Fibroblast of skin of left quadriceps (primary cell): ENCODE results near the gene CARHSP1.
"Not testable (repeated sequence)": the region's sequence is repeated elsewhere in the genome, so short reads cannot be mapped to it uniquely, and the experiment has no call there.

Experiments used
- DNase-seq, 2 experiments: peaks; one replicate each; pipeline ENCODE4 v3.0.0-alpha.2; 2013; ENCODE audit warnings: low read depth in 2 of 2

Gene CARHSP1

DNA sequence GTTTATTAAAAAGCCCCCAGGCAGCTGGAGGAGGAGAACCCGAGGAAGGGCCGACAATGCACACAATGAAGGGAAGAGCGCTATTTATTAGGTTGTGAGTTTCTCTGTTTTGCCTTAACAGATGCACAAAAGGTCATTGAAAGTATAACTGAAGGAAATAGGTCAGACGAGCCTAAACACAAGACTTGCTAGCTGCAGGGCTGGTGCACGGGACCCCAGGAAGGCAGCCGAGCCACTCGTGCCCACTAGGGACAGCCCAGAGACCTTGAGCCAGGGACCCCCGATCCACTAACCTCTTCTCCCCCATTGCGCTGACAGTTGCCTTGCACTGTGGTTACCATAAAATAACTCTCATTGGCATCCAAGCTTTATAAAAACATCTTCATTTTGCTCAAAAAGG lies 24.6 kb upstream of the CARHSP1 start:
- no peak for DNase-seq

DNA sequence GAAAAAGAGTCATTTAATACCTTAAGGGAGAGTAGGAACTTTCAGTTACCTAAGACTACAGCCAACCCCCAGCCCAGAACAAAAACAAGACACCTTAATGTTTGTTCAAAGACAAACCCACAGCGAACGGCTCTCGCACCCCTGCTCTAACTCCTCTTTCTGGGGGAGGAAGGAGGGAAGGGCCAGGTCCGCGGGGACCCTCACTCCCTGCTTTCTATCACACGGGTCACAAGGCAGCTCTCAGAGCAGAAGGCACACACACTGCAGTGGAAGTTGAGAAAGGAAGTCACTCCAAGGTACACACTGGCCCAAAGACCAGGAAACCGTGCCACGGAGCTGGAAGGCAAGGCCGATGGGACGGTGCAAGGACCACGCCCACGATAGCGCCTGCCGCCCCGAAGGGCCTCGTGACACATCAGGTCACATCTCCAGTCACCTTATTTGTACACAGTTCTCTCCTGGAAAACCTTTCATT lies 23.3 kb upstream of the CARHSP1 start:
- DNase-seq, result no peak

DNA sequence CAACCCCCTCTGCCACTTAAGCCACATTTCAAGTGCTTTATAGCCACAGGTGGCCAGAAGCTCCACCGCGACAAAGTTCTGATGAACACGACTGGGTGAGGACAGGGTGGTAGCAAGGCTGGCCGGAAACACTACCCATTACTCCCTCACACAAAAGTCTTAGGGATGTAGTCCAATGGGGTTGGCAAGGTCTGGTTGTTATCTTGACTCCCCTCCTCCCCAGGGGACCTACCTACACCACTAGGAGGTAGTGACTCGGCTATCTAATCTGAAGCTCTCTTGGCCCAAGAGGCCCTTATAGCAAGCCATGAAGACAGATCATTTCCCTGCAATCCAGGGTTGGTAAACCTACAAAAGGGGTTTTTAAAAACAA lies 21.7 kb upstream of the CARHSP1 start:
- DNase-seq, result no peak

DNA sequence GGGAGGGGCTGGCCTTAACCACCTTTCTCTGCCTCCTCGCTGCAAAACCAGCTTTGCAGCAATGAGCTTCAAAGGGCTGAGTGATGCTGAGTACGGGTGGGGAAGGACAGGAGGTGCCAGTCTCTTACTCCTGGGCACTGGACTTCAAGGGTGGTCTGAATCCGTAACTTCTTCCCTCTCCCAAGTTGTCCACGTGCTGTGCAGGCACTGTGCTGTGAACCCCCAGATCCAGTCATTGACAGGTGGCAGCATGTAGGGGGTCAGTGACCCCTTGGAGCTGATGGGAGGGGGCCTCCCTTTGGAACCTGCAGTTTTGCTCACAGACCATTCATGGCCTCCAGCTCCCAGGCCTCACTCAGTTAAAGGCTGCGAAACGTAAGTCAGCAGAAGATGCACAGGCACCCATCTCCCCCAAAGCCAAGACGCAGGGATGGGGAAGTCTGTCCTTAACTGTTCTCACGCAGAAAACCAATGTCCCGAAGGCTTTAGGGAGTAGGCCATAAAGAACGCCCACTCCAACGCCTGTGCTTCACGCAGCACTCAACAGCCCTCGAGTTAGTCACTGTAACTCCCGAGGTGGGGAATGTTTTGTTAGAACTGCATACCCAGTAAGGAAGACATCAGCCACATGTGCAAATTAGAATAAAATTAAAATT lies 21.2 kb upstream of the CARHSP1 start:
- DNase-seq, result no peak

DNA sequence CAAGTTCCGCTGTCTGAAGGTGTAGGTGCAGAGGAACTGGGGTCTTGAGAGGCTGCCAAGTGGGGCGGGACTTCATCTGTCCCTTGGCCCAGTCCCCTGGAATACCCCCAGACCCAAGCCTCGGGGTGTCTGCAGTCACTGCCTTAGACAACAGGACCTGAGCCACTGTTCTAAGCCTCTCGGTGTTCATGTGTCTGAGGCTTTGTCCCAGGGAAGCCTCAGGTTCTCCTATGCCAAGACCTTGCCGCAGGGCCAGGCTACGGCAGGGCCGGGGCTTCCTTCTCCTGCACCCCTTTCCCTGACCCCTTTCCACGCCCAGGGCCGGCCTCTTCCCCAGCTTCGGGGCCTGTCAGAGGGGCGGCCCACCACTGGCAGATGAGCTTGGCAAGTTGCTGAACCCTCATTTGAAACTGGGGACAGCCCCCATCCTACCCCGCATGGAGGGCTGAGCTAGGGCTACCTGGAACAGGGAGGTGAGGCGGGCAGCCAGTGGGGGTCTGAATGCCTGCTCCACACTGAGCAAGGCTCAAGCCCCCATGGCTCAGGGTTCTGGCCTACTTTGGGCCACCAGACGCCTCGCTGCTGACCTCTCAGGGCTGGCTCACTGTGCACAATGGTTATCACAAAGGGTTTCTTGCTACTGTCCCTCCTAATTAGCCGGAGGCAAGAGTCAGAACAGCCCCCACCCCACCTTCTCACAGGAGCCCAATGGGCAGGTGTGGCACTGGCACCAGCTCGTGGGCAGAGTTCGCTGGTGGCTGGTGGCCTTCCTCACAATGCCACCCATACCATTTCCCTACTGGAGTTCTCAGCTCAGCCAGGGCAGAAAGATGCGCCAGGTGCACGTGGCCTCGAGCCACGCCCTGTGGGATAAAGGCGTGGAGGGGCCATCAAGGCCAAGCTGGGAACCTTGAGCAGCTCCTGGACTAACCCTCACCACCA lies 20.4 kb upstream of the CARHSP1 start:
- no peak for DNase-seq

DNA sequence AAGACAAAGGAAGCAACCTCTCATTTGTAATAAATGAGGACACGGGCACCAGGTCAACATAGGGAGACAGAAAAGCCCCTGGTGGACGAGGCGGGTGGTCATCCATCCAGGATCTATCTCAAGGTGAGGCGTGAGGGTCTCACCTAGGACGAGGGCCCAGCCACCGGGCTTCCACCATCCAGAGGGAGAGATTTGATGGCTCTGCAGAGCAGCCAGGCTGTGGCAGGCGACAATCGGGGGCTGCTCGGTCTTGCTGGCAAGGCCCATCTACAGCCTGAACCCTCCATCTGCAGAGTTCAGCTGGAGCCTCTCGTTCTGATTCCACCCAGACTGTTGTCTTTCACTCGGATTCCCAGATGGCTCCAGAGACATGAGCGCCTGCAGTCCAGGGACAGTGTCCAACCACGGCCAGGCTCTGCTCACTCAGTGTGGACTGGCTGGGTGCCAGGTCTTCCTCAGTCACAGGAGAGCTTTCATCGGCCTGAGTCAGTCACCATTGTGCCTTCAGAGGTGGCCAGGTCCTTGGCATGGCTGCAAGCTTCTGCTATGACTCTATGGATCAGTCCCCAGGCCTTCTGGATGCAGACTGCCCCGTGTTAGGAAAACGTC lies 19.2 kb upstream of the CARHSP1 start:
- DNase-seq, result no peak

DNA sequence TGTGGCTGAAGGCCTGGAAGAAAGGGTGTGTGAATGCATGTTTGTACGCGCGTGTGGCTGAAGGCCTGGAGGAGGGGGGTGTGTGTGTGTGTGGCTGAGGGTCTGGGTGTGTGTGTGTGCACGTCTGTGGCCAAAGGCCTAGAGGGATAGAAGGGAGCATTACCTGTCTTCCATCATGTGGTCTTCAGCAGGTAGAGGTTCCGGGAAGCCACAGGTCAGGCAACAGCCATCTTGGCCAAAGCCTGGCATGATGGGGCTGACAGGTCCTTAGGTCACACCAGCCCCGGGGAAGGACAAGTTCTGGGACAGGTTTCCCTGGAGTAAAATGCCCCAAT lies 18.6 kb upstream of the CARHSP1 start:
- DNase-seq, result no peak

DNA sequence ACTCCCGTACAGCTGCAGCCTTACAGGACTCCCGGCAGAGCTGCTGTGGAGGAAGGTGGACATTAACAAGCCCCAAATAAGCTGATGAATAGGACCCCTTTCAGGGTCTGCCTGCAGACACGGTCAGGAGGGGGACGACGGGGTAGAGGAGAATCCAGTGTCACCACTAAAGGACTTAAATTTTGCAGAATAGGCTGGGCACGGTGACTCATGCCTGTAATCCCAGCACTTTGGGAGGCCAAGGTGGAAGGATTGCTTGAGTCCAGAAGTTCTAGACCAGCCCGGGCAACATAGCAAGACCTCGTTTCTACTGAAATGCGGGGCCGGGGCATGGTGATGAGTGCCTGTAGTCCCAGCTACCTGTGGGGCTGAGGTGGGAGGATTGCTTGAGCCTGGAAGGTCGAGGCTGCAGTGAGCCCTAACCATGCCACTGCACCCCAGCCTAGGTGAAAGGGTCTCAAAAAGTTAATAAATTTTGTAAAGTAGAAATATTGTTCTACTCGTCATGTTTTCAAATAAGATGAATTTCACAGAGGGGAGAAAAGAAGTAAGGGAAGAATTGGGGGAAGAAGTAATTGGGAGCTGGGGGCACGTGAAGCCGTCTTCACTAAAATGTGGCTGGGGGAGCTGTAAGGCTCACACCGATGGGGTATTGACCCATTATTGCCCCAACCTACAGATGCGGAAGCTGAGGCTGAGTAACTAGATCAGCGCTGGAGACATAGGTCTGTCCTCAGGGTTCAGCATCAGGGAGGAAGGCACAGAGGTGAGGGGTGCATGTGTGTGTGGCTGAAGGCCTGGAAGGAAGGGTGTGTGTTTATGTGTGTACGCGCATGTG lies 18.0 kb upstream of the CARHSP1 start:
- no peak for DNase-seq

DNA sequence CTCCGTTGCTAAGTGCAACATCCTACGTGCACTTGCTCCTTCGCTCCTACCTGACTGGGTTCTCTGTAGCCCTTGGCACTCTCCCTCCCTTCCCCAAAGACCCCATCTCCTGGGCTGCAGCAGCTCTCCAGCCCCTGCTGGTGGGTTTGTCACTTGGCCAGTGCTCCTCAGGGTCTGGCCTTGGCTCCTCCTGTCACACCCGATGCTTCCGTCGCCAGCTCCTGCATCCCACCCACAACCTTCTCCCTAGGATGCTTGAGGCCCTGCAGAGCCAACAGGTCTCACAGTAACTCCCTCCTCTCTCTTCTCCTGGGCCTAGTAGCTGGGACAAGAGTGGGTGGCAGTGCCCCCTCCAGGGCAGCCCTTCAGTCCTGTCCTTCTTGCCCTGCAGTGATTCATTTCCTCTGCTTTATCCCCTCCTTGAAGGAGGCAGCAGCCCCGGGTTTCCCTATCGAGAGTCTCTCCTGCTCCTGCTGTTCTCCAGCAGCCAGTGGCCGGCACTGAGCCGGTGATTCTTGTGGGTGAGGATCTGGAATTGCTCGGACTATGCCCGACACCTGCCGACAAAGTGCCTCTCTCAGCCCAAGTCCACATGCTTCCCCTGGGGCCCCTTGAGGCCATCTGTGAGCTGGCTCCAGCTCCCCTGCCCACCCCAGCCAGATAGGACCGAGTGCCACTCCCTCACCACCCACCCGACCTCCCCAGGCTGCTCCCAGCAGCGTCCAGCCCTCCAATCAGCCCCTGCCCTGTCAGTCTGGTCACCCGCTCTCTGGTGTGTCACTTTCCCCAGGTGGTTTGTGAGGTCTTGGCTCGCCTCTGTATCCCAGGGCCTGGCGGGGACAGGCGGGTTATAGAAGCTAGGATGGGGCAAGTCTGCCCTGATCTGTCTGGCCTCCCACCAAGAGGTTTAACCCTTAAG lies 17.1 kb upstream of the CARHSP1 start:
- no peak for DNase-seq

DNA sequence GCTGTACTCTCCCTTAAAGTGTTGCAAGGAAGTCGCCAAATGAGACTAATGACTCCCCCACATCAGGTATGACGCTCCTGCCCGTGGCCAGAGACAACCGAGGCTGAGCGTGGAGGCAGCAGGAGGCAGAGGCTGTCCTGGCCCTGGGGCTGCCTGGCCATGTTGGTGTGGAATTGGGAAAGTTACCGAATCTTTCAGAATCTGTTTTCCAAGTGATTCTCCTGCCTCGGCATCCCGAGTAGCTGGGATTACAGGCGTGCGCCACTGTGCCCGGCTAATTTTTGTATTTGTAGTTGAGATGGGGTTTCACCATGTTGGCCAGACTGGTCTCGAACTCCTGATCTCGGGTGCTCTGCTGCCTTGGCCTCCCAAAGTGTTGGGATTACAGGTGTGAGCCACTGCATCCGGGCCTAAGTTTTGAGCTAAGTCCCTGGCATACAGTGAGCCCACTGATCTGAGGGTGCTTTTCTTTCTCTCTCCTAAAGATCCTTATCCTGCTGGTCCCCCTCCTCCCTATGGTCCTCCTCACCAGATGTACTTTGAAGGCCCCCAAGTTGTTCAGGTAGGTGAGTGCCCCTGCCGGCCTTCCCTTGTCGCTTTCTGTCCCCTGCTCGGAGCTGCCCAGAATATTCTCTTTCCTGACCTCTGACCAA lies 14.0 kb upstream of the CARHSP1 start:
- no peak for DNase-seq

DNA sequence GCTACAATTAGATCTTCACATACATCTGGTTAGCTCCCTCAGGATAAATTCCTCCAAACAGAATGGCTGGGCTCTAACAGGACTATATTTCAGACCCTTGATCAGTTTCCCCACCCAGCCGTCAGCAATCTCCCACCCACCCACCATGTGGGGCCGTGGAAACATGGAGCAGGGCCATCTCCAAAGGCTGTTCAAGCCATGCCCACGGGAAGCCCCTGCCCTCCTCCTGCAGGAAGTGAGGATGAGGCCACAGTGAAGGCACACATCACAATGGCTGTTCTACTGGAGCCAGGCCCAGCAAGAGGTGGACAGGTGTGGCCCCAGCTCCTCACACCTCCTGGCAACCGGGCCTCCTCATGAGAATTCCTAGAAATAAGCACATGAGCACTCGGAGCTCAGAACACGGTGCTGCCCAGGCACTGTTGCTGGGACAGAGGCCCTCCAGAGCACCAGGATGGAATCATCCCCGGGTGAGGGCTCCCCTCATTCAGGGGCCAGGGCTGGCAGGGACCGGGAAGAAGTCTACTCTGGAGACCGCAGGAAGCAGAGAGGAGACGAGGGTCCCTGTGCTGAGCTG lies 13.3 kb upstream of the CARHSP1 start, which contains the start of gene LITAFD:
Gene LITAFD, plus strand, starts transcription at position 311 of the 577 bp plus-strand sequence. CDS start 2,005 bp downstream, outside the sequence.
- DNase-seq, result no peak

DNA sequence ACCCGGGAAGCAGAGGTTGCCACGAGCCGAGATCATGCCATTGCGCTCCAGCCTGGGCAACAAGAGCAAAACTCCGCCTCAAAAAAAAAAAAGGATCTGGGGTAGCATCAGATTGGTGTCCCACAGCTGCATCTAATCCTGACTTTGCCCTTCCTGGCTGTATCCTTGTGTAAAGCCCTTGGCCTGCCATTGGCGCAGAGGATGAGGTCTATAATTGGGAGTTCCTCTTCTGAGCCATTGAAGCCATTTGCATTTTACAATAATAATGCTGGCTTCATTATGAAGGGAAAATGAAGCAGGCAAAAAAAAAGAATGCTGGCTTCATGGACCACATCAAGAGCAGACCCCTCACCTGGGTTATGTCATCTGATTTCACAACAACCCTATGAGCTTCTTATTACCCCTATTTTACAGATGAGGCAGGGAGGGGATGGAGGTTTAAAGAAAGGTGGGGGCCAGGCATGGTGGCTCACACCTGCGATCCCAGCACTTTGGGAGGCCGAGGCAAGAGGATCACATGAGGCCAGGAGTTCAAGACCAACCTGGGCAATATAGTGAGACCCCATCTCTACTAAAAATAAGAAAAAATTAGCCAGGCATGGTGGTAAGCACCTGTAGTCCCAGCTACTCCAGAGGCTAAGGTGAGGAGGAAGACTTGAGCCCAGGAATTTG lies 12.2 kb upstream of the CARHSP1 start:
- no peak for DNase-seq

DNA sequence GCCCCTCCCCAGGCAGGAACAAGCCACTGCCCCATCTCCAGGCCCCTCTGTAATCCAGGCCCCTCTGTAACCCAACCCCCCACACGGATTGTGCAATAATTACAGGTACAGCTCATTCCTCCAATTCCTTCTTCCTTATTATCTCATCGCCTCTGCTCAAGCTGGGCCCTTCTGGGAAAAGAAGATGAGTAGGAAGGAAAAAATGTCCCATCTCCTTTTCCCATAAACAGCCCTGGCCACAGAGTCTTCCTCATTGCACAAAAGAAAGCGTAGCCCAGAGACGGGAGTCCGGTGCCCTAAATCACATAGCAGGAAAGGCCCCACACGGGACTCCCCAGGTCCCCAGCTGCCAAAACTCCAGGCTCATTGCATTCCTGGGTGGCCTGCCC lies 9.7 kb upstream of the CARHSP1 start:
- DNase-seq, result peak; percentile 83 to 85

DNA sequence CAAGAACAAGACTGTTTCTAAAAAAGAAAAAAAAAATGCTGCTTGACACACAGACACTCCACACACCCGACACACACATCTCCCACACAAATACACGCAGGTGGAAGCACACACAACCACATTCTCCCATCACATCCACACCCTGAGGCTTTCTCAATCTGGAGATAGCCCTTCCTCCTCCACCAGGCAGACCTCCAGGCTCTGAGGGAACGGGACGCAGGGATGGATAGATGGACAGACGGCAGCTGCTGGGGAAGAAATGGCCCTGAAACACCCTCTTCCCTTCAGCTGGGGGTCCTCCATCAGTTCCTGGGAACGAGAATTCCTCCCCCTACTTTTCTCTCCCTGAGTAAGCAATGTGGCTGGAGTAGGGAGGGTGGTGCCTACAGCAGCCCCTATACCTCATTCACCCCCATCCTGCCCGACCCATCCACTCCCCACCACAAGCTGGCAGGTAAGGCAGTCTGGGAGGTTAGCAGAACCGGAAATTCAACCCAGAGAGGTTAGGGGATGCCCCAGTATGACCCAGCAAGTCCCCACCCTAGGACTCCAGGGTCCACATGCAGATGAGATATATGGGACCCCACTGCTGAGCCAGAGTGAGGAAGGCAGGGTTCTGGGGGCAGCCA lies 9.2 kb upstream of the CARHSP1 start:
- no peak for DNase-seq

DNA sequence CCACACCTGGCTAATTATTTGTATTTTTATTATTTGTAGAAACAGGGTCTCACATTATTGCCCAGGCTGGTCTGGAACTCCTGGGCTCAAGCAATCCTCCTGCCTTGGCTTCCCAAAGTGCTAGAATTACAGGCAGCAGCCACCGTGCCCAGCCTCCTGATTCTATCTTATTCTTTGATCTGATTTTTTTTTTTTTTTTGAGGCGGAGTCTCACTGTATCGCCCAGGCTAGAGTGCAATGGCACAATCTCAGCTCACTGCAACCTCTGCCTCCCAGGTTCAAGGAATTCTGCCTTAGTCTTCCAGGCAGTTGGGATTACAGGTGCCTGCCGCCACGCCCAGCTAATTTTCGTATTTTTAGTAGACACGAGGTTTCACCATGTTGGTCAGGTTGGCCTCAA lies 6.5 kb upstream of the CARHSP1 start:
- not testable (repeated sequence) for DNase-seq

DNA sequence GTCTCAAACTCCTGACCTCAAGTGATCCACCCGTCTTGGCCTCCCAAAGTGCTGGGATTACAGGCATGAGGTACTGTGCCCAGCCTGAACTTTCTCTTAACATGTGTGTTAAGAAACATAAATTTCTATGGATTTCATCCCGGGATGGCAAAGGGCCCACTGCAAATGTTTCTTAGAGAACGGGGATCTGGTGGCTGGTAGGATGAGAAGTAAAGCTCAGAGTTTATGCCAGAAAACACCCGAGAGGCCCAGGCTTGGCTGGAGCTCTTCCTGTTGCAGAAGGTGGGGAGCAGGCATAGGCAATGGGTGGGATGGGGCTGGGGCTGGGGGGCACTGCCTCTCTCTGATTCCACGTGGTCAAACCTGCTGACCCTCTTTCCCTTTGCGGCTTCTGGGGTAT lies 5.6 kb upstream of the CARHSP1 start:
- DNase-seq, result peak; percentile 29 to 33

DNA sequence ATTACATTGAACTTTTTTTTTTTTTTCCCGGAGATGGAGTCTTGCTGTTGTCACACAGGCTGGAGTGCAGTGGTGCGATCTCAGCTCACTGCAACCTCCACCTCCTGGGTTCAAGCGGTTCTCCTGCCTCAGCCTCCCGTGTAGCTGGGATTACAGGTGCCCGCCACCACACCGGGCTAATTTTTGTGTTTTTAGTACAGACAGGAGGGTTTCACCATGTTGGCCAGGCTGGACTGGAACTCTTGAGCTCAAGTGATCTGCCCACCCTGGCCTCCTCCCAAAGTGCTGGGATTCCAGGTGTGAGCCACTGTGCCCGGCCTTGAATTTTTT lies 5.0 kb upstream of the CARHSP1 start:
- not testable (repeated sequence) for DNase-seq

DNA sequence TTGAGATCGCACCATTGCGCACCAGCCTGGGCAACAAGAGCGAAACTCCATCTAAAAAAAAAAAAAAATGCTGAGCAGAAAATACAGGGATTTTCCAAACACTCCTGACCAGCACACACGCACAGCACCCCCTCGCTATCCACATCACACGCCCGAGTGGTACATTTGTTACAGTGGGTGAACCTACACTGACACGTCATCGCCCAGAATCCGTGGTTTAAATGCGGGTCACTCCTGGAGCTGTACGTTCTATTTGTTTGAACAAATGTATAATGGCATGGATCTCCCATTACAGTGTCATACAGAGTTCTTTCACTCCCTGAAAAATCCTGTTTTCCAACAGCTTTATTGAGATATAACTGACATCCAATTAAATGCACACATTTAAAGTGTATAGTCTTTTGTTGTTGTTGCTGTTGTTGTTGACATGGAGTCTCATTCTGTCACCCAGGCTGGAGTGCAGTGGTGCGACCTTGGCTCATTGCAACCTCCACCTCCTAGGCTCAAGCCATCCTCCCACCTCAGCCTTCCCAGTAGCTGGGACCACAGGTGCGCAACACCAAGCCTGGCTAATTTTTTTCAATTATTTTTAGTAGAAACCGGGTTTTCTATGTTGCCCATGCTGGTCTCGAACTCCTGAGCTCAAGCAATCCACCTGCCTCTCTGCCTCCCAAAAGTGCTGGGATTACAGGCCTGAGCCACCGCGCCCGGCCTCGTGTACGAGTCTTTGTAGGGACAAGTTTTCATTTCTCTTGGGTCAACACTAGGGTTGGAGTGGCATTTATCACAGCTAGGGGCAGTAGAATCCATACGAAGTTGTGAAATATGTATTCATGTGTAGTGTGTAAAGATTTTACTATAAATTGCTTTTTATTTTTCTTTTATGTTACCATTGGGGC lies 4.4 kb upstream of the CARHSP1 start:
- no peak for DNase-seq
